Measurements from ENCODE around the gene PHKG1. TPM values are rescaled to one million over a fixed set of nuclear protein-coding genes. Genes with fewer than 3 reads are reported as not detected.

The PHKG1 gene
- total RNA-seq, 1 experiment from 2014 or later: 1.1 TPM

DNA sequence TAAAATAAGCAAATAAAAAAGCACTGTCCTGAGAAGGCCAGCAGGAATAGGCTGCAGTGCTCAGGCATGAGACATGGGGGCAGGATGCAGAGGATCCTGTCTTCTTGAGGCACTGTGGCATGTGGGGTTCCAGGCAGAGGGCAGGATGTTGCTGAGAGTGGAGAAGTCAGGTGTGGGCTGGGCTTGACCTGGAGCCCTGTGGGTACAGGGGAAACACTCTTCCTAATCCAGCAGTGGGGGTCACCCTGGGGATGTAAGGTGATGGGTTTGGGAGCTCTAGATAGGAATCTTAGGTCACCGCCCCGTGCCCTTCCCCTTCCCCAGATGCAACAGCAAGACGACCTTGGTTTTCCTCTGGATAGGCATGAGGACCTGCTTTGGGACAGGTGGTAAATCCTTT is 15.1 kb downstream of the PHKG1 start:
- DNase-seq (ENCODE audit: low read depth, low spot score): no peak
- Histone ChIP-seq H3K9me2 (ENCODE audit: insufficient read depth) (no peaks in the 10 kb centered on the region), H3K9ac (ENCODE audit: low read length) (no peak overlapping the region), H3K4me3 (replicated peaks in 1 of 2; ENCODE audit: low read depth in 1 of 2, low read length in 2 of 2) (no peak overlapping the region), H3K36me3 (ENCODE audit: control insufficient read depth in 1 of 2, insufficient read depth in 2 of 2, low read length in 2 of 2) (peaks cover 16 to 27% of the 10 kb centered on the region in 2 experiments), H3K27ac (ENCODE audit: low read depth, low read length) (no peak overlapping the region), H3K27me3 (ENCODE audit: insufficient read depth, low read length) (no peaks in the 10 kb centered on the region), H3K4me2 (ENCODE audit: low read length) (no peak overlapping the region), H3K9me3 (ENCODE audit: control insufficient read depth in 1 of 2, insufficient read depth in 1 of 2, low read depth in 1 of 2, low read length in 2 of 2) (no peaks in the 10 kb centered on the region), H3K4me1 (ENCODE audit: control insufficient read depth in 1 of 2, insufficient read depth in 2 of 2, low read length in 2 of 2) (no peaks in the 10 kb centered on the region), H2AFZ (ENCODE audit: low read depth, low read length, poor library complexity, severe bottlenecking) (no peak overlapping the region), H3K79me2 (ENCODE audit: insufficient read depth, low read length) (no peaks in the 10 kb centered on the region), H4K20me1 (ENCODE audit: insufficient read depth) (no peaks in the 10 kb centered on the region)
- TF ChIP-seq SIN3A (IDR thresholded peaks at IDR 0.05; ENCODE audit: low read depth) (no peak), ZNF274 (IDR thresholded peaks at IDR 0.05; ENCODE audit: low read depth, low read length) (no peak), JUND (IDR thresholded peaks at IDR 0.05) (no peak), EZH2phosphoT487 (IDR thresholded peaks at IDR 0.05; ENCODE audit: borderline replicate concordance) (no peak), EGR1 (IDR thresholded peaks at IDR 0.05; ENCODE audit: low read depth) (no peak), FOSL1 (IDR thresholded peaks at IDR 0.05; ENCODE audit: low read depth) (no peak)
- TF ChIP-seq, protein P1, sequence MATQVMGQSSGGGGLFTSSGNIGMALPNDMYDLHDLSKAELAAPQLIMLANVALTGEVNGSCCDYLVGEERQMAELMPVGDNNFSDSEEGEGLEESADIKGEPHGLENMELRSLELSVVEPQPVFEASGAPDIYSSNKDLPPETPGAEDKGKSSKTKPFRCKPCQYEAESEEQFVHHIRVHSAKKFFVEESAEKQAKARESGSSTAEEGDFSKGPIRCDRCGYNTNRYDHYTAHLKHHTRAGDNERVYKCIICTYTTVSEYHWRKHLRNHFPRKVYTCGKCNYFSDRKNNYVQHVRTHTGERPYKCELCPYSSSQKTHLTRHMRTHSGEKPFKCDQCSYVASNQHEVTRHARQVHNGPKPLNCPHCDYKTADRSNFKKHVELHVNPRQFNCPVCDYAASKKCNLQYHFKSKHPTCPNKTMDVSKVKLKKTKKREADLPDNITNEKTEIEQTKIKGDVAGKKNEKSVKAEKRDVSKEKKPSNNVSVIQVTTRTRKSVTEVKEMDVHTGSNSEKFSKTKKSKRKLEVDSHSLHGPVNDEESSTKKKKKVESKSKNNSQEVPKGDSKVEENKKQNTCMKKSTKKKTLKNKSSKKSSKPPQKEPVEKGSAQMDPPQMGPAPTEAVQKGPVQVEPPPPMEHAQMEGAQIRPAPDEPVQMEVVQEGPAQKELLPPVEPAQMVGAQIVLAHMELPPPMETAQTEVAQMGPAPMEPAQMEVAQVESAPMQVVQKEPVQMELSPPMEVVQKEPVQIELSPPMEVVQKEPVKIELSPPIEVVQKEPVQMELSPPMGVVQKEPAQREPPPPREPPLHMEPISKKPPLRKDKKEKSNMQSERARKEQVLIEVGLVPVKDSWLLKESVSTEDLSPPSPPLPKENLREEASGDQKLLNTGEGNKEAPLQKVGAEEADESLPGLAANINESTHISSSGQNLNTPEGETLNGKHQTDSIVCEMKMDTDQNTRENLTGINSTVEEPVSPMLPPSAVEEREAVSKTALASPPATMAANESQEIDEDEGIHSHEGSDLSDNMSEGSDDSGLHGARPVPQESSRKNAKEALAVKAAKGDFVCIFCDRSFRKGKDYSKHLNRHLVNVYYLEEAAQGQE (IDR thresholded peaks at IDR 0.05; ENCODE audit: low read depth): no peak
- TF ChIP-seq, protein P2, sequence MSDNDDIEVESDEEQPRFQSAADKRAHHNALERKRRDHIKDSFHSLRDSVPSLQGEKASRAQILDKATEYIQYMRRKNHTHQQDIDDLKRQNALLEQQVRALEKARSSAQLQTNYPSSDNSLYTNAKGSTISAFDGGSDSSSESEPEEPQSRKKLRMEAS (IDR thresholded peaks at IDR 0.05): no peak
- POLR2A ChIA-PET: no interaction called here
- CTCF ChIA-PET: no interaction called here
- BruUV-seq (replicated peaks): no TSS peak
- no peak for ATAC-seq
- RAD21 ChIA-PET (ENCODE audit: low non-redundant PET in 1 of 2, low total read pairs in 2 of 2, uncharacterized antibody in 2 of 2, unreplicated experiment in 2 of 2): no interaction called here
- intact Hi-C loops (cut with micrococcal nuclease): no loop called here

All from HCT116 (cell line).